ENCODE results near the gene TSHZ3.

TSHZ3 gene

DNA sequence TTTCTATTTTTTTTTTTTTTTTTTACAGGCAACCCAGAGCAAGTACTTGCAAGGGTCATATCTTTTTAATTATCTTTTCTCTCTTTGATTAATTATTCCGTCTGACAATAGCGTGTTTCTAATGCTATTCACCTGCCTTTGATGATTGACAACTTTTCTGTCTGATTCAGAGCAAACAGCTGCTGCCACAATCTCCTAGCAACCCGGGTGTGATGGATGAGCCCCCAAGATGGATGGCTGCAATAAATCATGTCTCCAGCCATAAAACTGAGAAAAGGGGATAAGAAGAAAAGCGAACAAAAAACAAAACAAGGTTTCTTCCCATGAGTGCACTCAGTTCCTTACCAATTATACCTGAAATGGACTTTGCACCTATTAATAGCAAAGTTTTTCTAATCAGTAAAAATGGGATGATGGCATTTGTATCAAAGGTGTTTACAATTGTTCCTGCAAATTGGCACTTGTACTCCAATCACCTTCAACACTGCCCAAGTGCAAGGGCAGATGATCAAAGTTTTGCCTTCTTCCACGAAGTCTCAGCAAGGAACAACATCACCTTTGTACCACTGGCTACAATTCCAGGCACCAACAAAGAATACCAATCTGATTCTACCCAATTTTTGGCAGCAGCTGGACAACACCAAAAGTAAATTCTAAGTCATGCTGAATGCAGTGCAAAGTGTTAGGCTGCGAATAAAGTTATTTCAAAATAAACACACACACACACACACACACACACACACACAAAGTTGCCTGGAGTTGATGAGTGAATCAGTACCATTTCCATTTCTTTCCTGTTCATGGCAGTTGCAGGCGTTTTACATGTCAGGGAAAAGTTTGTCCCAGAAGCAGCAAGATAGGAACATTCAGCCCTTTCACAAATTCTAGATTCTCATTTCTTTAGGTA is 12.0 kb downstream of the TSHZ3 start:
- DNase-seq (ENCODE audit: low read depth in 2 of 2): no peak

DNA sequence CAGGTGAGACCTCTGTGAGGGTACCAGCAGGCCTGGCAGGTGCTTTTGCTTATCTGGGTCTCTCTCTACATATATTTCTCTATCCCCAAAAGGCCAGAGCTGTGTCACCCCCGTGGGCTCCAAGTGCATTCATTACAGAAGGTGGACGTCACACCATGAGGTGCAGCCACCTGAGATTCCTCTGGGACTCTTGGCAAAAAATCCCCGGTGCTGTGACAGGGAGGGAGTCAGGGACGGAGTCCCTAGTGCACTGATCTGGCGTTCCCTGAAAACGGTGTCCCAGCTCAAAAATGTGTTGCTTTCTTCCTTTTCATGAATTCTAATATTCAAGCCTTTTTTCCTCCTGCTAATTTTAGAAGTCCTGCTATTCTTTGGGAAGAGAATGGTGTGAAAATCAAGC is 13.5 kb downstream of the TSHZ3 start:
- no peak for DNase-seq (ENCODE audit: low read depth in 2 of 2)

DNA sequence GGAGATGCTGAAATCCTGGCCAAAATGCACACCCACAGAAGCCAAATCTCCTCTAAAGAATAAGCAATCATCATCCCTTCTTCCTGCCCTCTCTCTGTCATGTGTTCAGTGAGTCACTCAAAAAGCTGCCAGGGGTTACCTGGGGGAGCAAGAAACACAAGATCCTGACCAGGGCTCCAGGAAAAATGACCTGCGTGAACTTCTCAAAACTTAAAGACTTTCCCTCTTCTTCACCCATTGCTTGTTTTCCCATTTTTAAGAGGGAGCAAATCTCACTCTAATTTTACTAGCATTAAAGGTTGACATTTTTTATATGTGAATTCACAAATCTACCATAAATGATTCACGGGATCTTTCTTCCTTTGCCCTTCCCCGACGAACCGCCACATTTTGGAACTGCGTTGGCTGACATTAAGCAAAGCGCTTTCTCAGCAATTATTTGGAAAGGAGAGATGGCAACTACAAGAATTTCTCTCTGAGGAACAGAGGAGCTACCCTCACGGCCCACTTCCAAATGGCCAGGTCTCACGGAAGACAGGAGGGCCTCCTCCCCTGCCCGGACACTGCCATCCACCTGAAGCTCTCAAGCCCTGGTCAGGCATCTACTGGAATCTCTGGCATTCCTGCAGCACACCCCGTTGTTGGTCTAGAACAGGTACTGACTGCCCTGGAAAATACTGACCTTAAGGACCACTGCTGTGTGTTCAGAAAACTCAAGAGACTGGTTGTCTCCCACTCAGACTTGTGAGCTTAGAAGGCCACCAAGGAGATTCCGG is 14.2 kb downstream of the TSHZ3 start:
- no peak for DNase-seq (ENCODE audit: low read depth in 2 of 2)

DNA sequence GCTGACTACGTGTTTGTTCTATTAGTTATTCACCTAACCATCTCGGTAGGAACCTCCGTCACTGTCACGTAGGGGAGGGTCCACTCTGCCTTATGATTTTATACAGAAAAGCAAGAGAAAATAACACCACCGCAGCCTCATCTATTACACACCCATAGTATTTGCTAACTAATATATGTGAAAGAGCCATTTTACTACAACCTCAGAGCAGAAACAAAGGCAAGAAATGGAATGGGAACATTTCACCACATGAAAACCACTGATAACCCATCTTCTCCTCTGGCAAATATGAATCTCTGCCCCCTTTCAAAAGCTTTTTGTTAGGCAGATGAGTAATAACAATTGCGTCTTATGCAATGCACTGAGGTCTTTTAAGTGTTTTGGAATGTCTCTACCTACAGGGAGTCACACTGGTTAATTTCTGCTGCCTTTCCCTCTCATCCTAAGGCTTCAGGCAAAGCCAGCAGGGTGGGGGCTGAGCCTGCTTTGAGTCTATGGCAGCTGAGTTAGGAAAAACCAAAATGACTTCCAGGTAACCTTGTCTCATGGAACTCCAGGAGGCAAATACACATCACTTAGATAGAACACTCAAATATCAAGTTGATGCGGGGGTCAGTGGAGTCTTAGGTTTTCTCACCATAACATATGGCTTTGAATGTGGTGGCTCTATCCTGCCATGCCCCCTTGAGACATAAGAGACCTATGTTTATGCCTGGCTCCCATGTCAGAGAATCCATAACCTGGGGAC is 15.0 kb downstream of the TSHZ3 start:
- DNase-seq (ENCODE audit: low read depth in 2 of 2): no peak

DNA sequence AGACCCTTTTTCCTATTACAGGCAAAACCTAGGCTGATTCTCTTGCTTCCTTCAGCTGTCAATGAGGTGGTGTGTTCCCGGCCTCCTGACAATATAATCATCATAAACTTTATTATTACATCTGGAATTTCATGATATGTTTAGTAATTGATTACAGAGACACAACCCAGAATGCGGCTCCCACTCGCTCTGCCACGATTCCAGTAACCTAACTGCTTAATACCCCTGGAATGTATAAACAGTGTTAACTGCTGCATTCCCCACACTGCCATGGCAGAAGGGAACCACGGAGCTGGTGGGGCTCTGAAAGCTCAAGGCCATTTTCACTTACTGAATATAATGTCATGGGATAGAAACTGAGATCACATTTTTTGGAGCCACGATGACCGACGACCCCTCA is 17.1 kb downstream of the TSHZ3 start:
- DNase-seq (ENCODE audit: low read depth in 2 of 2): no peak

DNA sequence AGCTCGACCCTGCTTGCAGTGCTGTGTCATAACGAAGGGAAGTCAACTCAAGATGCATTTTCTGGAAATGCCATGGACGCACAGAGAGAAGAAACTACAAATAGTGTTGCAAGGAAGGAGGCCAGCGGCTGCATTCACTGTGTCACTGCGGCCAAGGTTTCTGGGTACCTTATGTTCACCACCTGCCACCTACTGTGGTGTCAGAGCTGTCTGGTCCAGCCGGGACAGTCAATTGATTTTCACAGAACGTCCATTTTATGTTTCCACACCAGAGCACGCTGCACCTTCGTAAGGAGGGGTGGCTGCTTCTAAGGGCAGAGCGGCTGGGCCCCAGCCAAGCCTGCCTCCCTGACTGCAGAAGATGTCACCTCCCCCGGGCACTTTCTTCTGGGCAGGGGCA is 17.7 kb downstream of the TSHZ3 start:
- DNase-seq (ENCODE audit: low read depth in 2 of 2): no peak

DNA sequence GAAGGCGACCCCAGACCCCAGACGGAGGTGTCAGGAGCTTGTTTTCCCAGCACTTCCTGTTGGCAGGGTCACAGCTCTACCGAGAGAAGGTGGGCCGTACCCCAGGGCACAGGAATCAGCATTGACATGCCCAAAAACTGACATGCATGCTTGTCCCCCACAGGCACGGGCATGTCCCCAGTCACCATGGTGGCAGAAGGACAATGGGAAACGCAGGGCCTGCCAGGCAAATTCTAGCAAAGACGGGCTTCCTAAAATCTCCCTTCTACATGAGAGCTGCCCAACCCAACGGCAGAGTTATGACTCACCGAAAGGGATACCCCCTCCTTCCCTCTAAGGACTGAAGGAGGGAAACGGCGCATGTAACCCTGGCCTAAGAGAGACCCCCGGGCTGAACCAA is 18.5 kb downstream of the TSHZ3 start:
- DNase-seq (ENCODE audit: low read depth in 2 of 2): no peak

DNA sequence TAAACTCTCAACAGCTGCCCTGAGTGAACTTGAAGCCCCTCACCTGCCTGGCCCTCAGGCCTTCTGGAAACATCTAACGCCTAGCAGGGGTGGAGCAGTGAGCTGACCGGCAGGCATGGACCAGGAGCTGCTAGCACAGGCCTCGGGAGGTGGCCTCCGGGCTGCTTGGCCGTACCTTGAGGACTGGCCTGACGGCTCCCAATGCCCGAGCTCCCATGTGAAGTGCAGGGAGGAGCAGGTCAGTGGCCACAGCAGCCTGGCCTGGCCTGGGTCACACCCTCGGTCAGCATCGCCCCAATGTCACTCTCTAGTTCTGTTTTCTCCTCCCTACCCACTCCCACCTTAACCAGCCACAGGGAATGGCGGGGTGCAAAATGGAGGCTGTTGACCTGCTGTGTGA is 19.0 kb downstream of the TSHZ3 start:
- no peak for DNase-seq (ENCODE audit: low read depth in 2 of 2)

DNA sequence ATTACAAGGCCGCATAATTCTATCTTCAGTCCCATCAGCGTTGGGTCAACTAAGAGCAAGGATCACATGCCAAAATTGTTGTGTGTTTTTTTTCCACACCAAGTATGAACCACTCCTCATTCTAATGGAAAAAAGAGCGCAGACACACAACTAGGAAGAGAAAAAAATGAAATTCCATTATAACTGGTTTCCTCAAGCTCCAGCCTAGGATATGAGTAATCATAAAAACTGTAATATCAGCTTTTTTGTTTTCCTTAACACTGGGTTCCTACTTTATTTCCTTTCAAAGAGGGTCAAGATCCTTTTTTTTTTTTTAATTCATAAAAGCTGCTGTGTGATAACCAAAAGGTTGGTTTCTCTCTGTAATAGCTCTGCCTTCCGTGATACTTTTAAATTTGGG is 19.4 kb downstream of the TSHZ3 start:
- DNase-seq (ENCODE audit: low read depth in 2 of 2): no peak

DNA sequence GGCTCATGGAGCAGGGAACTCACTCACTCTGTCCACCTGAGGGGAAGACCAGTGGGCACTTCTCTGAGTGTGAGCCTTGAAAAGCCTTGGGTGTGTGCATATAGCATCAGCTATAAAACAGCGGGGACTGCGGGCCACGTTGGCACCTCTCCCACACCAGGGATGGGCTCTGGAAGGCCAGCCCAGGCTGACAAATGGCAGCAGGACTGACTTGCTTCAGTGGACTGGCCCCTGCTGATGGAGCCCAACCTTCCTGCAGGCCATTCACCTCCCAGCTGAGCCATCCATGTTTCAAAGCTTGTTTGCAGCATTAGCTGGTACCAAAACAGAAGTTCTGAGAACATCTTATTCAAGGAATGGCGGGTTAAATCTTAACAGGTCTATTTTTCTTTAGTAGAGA is 21.0 kb downstream of the TSHZ3 start:
- DNase-seq (ENCODE audit: low read depth in 2 of 2): no peak

DNA sequence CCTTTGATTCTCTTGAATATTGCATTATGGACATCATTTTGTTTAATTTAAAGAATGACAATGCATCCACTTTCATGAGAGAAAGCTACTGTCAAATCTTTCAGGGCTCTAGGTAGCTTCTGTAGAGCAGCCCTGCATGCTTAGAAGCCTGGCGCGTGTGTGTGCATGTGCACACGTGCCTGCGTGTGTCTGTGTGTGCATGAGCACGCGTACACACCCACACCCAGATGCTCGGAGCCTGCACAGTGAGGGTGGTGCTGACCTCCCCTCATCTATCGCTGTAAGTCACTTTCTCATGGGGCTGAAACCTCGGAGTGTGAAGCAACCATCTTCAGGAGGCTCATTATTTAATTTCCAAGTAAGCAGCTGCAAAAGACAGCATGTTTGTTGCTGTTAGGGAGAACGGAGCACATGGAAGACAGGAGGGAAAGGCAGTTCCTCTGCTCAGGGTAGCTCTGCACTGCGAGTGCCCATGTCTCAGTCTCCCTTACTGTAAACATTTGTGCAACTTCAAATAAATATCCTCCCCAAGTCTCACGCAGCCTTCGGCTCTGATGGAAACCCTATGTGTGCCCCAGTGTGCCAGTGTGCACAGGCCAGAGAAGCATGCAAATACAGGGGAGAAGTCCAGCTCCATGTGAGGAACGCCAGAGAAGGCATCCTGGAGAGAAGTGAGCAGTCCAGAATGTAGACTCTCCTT is 22.8 kb downstream of the TSHZ3 start:
- DNase-seq (ENCODE audit: low read depth in 2 of 2): no peak

DNA sequence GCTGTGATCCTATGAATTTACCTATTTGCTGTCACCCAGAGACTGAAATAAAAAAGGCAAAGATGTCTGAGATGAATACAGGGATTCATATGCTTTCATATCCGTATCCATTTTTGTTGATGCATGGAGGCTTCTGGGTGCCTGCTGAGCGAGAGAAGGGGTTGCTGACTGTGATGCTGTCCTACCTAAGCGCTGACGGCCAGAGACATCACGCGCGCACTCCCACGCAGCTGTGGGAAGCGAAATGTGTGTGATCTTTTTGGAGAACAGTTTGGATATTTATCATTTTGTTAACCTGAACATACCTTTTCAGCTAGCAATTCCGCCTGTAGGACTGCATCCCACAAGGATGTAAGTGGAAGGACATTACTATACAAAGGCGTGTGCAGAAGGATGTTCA is 23.9 kb downstream of the TSHZ3 start:
- DNase-seq (ENCODE audit: low read depth in 2 of 2): no peak

DNA sequence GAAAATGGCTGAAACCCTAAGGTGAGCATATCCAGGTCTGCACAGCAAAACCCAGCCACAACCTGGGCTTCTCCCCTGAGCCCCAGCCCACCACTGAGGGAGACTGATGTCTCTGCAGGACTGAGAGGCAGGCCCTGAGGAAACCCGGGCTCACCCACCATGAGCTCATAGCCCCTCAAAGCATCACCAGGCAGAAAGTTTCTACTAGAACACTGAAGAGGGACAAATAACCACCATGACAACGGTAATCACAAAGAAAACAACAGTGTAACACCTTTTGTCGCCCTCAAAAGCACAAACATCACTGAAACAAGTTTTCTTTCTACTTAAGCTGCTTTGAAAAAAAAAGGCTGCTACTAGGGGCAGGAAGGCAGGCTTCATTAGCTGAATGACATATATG is 29.8 kb downstream of the TSHZ3 start:
- no peak for DNase-seq (ENCODE audit: low read depth in 2 of 2)

DNA sequence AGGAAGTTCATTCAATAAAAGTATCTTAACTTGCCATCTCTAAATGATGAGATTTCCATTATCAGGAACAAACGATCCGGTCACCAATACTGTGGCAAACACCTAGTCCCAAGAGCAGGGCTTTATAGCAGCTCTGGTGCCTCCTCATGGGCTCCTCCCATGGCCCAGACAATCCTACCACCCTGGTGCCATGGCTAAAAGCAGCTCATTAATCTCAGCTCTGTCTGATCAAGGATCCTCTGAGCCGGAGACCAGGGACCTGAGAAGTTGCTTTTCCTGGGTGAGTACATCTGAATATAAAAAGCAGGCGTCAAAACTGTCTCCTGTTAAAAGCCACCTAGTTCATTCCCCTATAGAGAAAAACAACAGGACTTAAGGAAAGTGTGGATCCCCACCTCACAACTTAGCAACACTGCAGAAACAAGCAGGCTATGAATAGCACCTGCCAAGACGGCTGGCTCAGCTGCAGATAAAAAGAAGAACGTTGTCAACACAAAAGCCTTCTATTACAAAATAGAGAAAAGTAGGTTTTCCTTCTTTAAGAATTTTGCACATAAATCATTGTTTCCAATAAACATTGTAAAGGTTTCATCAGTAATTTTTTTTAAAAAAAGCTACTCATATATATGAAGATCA is 30.3 kb downstream of the TSHZ3 start:
- no peak for DNase-seq (ENCODE audit: low read depth in 2 of 2)

DNA sequence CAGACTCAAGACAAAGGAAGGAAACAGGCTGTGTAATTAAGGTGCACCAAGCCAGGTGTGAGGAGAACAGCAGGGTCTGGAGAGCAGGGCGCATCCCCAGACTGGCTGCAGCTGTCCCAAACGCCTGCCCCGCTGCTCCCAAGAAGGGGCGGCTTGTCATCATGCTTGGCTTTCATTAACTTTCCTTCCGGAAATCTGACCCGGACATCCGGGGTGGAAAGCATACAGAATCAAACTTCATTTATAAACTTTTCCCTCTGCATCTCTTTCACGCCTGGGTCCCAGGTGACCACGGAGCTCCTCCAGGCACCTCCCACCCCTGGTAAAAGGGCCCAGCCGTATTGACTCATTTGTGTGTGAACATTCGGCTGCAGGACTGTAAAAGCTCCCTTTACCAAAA is 31.7 kb downstream of the TSHZ3 start:
- no peak for DNase-seq (ENCODE audit: low read depth in 2 of 2)

DNA sequence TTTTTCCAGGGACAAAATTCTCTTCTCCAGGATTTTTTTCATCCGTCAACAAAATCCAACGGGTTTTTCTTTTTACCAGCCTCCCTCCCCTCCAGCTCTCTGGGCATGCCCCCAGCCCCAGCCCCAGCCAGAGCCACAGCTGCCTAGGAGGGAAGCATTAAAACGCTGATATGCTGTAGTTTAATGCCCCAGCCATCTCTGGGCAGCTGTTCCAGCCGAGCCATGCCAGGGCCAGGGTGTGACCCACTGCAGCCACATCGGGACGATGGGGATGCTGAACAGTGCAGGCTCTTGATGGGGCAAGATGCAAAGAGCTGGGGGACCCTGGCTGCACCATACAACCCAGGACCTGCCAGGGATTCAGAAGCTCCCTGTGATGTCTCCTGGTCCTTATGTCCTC is 32.1 kb downstream of the TSHZ3 start:
- no peak for DNase-seq (ENCODE audit: low read depth in 2 of 2)

DNA sequence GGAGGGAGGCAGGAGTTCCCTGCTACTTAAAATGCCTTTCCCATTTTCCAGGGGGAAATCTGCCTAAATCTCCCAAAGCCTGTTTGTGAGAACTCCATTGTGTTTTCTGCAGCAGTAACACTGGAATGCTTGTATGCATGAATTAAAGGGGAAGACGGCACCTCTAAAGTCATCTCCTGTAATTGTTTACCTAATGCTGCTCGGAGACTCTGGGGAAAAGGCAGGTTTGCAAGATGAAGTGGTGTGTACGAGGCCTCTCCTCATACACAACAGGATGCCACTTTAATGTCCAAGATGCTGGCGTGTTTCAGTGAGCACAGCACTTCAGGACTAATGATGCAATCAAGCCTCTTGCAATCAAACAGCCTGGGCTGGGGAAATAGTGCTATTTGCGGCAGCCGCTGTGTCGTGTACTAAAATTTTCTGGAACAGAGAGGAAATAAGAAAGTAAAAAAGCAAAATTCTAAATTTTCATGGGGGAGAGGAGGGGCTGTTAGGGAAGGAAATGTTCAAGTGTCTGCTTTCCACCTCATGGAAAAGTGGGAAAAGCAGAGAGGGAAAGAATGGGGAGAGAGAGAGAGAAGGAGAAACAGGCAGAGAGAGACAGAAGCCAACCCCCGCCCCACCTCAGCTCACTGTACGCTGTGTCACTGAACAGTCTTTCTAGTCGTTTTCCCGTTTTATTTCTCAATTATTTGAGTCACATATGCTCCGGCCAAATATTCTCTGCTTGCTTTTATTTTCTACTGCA is 32.9 kb downstream of the TSHZ3 start:
- no peak for DNase-seq (ENCODE audit: low read depth in 2 of 2)

DNA sequence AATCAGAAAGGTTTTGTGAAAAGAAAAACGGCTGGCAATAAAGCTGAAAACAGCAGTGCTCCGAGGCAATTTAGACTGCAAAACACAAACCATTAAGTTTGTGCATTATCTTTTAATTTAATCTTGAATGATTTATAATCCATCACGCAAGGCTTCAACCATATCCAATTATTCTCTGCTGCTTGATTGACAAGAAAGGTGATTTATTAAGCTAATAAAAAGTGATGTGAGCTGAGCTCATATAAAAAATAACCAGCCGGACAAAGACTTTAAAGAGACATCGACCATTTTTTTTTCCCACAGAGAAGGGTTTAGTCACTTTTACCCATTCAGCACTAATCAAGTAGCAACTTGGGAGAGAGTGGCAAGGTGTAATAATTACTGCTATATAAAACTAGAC is 33.6 kb downstream of the TSHZ3 start:
- DNase-seq (ENCODE audit: low read depth in 2 of 2): no peak

DNA sequence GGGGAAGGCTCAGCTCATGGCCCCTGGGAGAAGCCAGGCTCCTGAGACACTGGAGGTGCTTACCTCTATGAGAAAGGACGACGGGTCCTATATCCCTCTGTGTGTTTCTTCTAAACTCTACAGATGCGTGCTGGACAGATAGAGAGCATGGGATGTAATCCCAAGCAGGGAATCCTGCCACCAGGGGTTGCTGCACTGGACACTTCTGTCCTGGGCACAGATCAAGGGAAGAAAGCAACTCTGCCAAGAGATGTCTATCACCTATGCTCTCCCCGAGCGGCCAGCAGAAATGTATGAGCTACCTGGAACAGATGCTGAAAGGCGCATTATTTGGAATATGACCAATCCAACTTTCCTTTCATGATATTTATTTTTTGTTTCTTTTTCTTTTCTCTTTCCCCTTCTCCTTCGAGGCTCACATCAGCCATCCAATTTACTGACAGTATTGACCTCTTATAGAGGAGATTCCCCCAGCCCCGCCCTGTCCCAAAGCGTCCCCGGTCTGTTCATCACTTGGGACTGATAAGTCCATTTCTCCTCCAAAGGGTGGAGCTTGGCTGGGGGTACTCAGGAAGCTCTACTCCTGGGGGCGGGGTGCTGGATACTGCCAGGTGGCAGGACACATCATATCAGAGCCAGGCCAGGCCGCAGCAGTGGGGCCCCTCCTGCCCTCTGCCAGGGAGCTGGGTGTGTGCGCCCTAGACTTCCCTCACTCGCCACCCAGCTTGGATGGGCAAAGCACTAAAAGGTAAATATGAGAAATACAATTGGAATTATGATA is 34.2 kb downstream of the TSHZ3 start:
- no peak for DNase-seq (ENCODE audit: low read depth in 2 of 2)

DNA sequence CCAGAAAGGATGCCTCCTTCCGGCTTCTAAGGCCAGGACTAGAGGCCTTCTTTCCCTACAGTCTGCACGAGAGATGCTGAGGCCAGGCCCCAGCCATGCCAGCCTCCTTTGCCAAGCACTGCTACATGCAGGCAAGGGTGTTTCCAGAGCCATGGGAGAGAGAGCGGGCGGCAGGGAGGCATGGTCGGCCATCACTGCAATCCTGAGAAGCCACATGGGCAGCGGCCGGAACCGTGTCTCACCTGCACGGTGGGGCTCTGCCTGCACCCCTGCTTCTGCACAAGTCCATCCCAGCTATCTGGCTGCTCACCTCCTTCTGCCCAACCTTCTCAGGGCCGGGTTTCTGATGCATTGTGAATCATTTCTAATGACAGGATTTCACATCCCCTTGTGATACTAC is 35.1 kb downstream of the TSHZ3 start:
- no peak for DNase-seq (ENCODE audit: low read depth in 2 of 2)
